H1 (cell line): ENCODE data around the gene CELSR1. TPM values are rescaled to one million over a fixed set of nuclear protein-coding genes. Genes with fewer than 3 reads are reported as not detected.

Experiments
- ATF3 ChIP-seq: IDR thresholded peaks from 2 replicates; pipeline ENCODE4 v1.6.1; 2011; ENCODE audit warnings: low read depth, mild to moderate bottlenecking, low read length; ENCODE audit not compliant: insufficient read depth
- CEBPB ChIP-seq: IDR thresholded peaks from 2 replicates; pipeline ENCODE4 v1.6.1; 2012; ENCODE audit warnings: low read depth, low read length
- CHD2 ChIP-seq: IDR thresholded peaks from 2 replicates; pipeline ENCODE4 v1.6.1; 2012; ENCODE audit warnings: low read length, improper control_type of control experiment
- JUND ChIP-seq: IDR thresholded peaks from 2 replicates; pipeline ENCODE4 v1.6.1; 2011; ENCODE audit warnings: mild to moderate bottlenecking, improper control_type of control experiment, low read length
- KDM4A ChIP-seq: IDR thresholded peaks from one replicate; pipeline ENCODE4 v1.7.1; 2012; ENCODE audit warnings: low read depth, mild to moderate bottlenecking, moderate library complexity, low read length, inconsistent platforms; ENCODE audit not compliant: severe bottlenecking
- NANOG ChIP-seq: IDR thresholded peaks from 2 replicates; pipeline ENCODE4 v1.6.1; 2011; ENCODE audit warnings: low read length, low read depth, mild to moderate bottlenecking, inconsistent platforms; ENCODE audit not compliant: insufficient read depth, poor library complexity, severe bottlenecking
- polyA plus RNA-seq, 7 experiments: library from polyadenylated mRNA; depleted of rRNA in 3 of 7; stranded (reverse) in 5 of 7; unstranded in 2 of 7; fragments of >200 nt in 5 of 7; fragments of 200-250 nt in 2 of 7; gene quantifications; 1 replicate in 5 of 7; 2 replicates in 1 of 7; 4 replicates in 1 of 7; pipeline versions ENCODE4 v1.2.1 to v1.2.3, GENCODE V29; 2011 to 2013; ENCODE audit warnings: missing spikeins in 2 of 7, mixed read lengths in 2 of 7
- total RNA-seq: library from RNA; stranded (reverse); fragmentation: NEBNext Ultra II Directional; extraction: Animal tissue kit (Norgen Biotek cat#: 25700); gene quantifications from 2 replicates; pipeline ENCODE4 v1.2.1, GENCODE V29; 2021

The CELSR1 gene
- total and polyA plus RNA-seq, 2 of the 8 experiments (the other 6 are each of a cell fraction or from before 2014, with no cell fraction given) = 9.0 to 12.4 TPM

DNA sequence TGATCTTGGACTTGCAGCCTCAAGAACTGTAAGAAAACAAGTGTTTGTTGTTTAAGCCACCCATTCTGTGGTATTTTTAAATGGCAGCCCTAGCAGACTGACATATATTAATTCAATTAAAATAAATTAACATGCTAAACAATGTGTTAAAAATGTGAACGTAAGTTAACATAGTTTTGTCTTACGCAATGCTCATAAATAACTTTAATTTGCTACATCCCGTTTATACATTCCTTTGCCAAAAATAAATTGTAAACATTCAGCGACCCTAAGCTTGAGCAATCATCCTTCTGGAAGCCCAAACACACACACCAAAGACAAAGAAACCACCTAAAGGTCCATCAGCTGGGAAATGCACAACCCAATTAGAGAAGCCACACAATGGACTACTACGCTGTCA lies 70.4 kb downstream of the CELSR1 start (continued):
- TF ChIP-seq NANOG = no peak
- TF ChIP-seq CHD2 = no peak
- no peak for TF ChIP-seq JUND
- no peak for TF ChIP-seq ATF3
- TF ChIP-seq CEBPB = no peak
- no peak for TF ChIP-seq KDM4A
